HG03469 (cell line): ENCODE data around the gene STK38L.

Source experiments
- ATAC-seq: cut with Tn5 transposase; IDR thresholded peaks from one replicate; pipeline ENCODE4 v1.9.1; 2021; ENCODE audit warnings: mild to moderate bottlenecking, moderate library complexity, moderate number of reproducible peaks; ENCODE audit not compliant: unreplicated experiment

STK38L gene

GRCh38 chr12:27344246-27344645 is 100.2 kb downstream of the STK38L start:
- ATAC-seq, result no peak

- ATAC-seq, result no peak
Observed at GRCh38 chr12:27344760-27345159, 100.7 kb downstream of the STK38L start.

- ATAC-seq, result no peak
Observed at GRCh38 chr12:27345376-27345775, 101.3 kb downstream of the STK38L start.

- ATAC-seq, result no peak
Observed at GRCh38 chr12:27347779-27348178, 103.7 kb downstream of the STK38L start.

GRCh38 chr12:27351476-27351875 is 107.4 kb downstream of the STK38L start:
- no peak for ATAC-seq

GRCh38 chr12:27355486-27355885 is 111.4 kb downstream of the STK38L start:
- no peak for ATAC-seq

- no peak for ATAC-seq
Observed at GRCh38 chr12:27355979-27356378, 111.9 kb downstream of the STK38L start.

GRCh38 chr12:27359578-27360340 is 115.7 kb downstream of the STK38L start:
- no peak for ATAC-seq

GRCh38 chr12:27361372-27361771 is 117.3 kb downstream of the STK38L start:
- ATAC-seq, result no peak

GRCh38 chr12:27366621-27367020 is 122.5 kb downstream of the STK38L start:
- no peak for ATAC-seq

- no peak for ATAC-seq
Observed at GRCh38 chr12:27367078-27367477, 123.0 kb downstream of the STK38L start.
